HG02943 (cell line): ENCODE measurements around the gene SCAP.

Experiments
- ATAC-seq: cut with Tn5 transposase; IDR thresholded peaks from one replicate; pipeline ENCODE4 v1.9.1; 2021; ENCODE audit warnings: mild to moderate bottlenecking, low read depth, moderate library complexity; ENCODE audit not compliant: unreplicated experiment

SCAP gene

GRCh38 chr3:47404955-47405790, 70.6 kb downstream of the SCAP start:
- ATAC-seq = no peak

- ATAC-seq = no peak
Observed at GRCh38 chr3:47404431-47404876, 71.3 kb downstream of the SCAP start.

- no peak for ATAC-seq
Observed at GRCh38 chr3:47399531-47400270, 76.0 kb downstream of the SCAP start.

GRCh38 chr3:47399016-47399415, 76.7 kb downstream of the SCAP start:
- no peak for ATAC-seq

GRCh38 chr3:47398228-47398627, 77.5 kb downstream of the SCAP start:
- ATAC-seq = no peak

GRCh38 chr3:47394881-47395280, 80.9 kb downstream of the SCAP start:
- ATAC-seq = no peak

- ATAC-seq = no peak
Observed at GRCh38 chr3:47394140-47394870, 81.4 kb downstream of the SCAP start.

GRCh38 chr3:47392933-47393332, 82.8 kb downstream of the SCAP start:
- no peak for ATAC-seq

GRCh38 chr3:47385796-47386195, 89.9 kb downstream of the SCAP start:
- ATAC-seq = no peak

- no peak for ATAC-seq
Observed at GRCh38 chr3:47385007-47385406, 90.7 kb downstream of the SCAP start.

GRCh38 chr3:47384425-47384824, 91.3 kb downstream of the SCAP start:
- ATAC-seq = no peak

- ATAC-seq = peak; percentile 71
Observed at GRCh38 chr3:47381317-47382157, 94.2 kb downstream of the SCAP start.

- peak; percentile 71 for ATAC-seq
Observed at GRCh38 chr3:47380601-47381316, 95.0 kb downstream of the SCAP start, which contains the start of gene PTPN23. Gene PTPN23, plus strand, starts transcription at chr3:47381021. Its CDS starts 76 bp downstream, at chr3:47381097.

GRCh38 chr3:47380026-47380600, 95.6 kb downstream of the SCAP start:
- ATAC-seq = peak; percentile 1

GRCh38 chr3:47379411-47379899, 96.3 kb downstream of the SCAP start:
- no peak for ATAC-seq

- no peak for ATAC-seq
Observed at GRCh38 chr3:47378869-47379268, 96.9 kb downstream of the SCAP start.

- no peak for ATAC-seq
Observed at GRCh38 chr3:47377186-47377585, 98.6 kb downstream of the SCAP start.

GRCh38 chr3:47376393-47376792, 99.3 kb downstream of the SCAP start:
- ATAC-seq = no peak

- ATAC-seq = no peak
Observed at GRCh38 chr3:47374587-47374986, 101.2 kb downstream of the SCAP start.
